Cardiac muscle cell (in vitro differentiated cells and primary cell): Measurements from ENCODE around the gene RERE. TPM values are rescaled to one million over a fixed set of nuclear protein-coding genes. Genes with fewer than 3 reads are reported as not detected.

ENCODE experiments used
- DNase-seq, 2 donors: peaks; one replicate each; pipeline versions ENCODE4 v3.0.0 to v3.0.0-alpha.2; 2010 to 2017; ENCODE audit warnings: low read depth in 1 of 2, low spot score in 1 of 2
- H3K27ac ChIP-seq: fragments of 200-600 bp; sonication (generic); 2 replicates; pipeline ENCODE4 v1.5.1; 2016
- H3K27me3 ChIP-seq: fragments of 200-600 bp; sonication (generic); 2 replicates; pipeline ENCODE4 v1.6.0; 2016; ENCODE audit warnings: control low read depth
- H3K36me3 ChIP-seq: fragments of 200-600 bp; sonication (generic); 2 replicates; pipeline ENCODE4 v1.5.1; 2016; ENCODE audit warnings: control low read depth
- H3K4me1 ChIP-seq: fragments of 200-600 bp; sonication (generic); 2 replicates; pipeline ENCODE4 v1.8.1; 2017; ENCODE audit warnings: low read depth, mild to moderate bottlenecking, mixed run types
- H3K4me3 ChIP-seq: fragments of 200-600 bp; sonication (generic); 2 replicates; pipeline ENCODE4 v1.5.1; 2016; ENCODE audit warnings: mild to moderate bottlenecking
- H3K9me3 ChIP-seq: fragments of 200-600 bp; sonication (generic); 2 replicates; pipeline ENCODE4 v1.5.1; 2017; ENCODE audit warnings: low read depth, mild to moderate bottlenecking, control low read depth
- polyA plus RNA-seq: library from polyadenylated mRNA; unstranded; fragments of >200 nt; fragmentation: Nextera tagmentation; extraction: Ambion mirVana; gene quantifications from 2 replicates; pipeline ENCODE4 v1.2.1, GENCODE V29; 2016
- total RNA-seq: library from RNA; depleted of rRNA; stranded (reverse); fragments of >200 nt; gene quantifications from 2 replicates; pipeline ENCODE4 v1.2.3, GENCODE V29; 2016
- TF ChIP-seq, protein P1 (sequence below): IDR thresholded peaks from 2 replicates; pipeline ENCODE4 v1.5.1; 2012; ENCODE audit warnings: low read depth, mild to moderate bottlenecking, low read length

RERE gene
- total and polyA plus RNA-seq, 2 experiments from 2014 or later: 72.5 to 81.0 TPM

DNA sequence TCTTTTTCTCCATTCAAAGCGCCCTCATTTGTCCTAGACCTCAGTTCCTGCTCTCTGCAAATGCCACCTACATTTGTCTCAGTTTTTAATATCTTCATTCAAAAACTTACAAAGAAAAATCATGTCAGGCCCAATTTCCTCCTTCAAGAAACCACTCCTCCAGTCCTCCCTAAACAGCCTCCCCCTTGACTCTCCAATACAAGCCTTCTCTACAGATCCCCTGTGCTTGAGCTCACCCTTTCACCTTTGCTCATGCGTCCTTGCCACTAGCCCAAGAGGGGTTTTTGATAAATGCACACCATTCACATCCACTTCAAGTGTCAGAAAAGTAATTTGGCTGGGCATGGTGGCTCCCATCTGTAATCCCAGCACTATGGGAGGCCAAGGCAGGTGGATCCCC, 140.6 kb downstream of the RERE start:
- DNase-seq: no peak
- Histone ChIP-seq H3K9me3 (no peaks in the 10 kb centered on the region), H3K36me3 (no peaks in the 10 kb centered on the region), H3K4me3 (no peak overlapping the region), H3K4me1 (peaks cover 55% of the 10 kb centered on the region), H3K27ac (peak overlapping the region; percentile 87), H3K27me3 (no peaks in the 10 kb centered on the region)
- TF ChIP-seq, protein P1, sequence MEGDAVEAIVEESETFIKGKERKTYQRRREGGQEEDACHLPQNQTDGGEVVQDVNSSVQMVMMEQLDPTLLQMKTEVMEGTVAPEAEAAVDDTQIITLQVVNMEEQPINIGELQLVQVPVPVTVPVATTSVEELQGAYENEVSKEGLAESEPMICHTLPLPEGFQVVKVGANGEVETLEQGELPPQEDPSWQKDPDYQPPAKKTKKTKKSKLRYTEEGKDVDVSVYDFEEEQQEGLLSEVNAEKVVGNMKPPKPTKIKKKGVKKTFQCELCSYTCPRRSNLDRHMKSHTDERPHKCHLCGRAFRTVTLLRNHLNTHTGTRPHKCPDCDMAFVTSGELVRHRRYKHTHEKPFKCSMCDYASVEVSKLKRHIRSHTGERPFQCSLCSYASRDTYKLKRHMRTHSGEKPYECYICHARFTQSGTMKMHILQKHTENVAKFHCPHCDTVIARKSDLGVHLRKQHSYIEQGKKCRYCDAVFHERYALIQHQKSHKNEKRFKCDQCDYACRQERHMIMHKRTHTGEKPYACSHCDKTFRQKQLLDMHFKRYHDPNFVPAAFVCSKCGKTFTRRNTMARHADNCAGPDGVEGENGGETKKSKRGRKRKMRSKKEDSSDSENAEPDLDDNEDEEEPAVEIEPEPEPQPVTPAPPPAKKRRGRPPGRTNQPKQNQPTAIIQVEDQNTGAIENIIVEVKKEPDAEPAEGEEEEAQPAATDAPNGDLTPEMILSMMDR: no peak

DNA sequence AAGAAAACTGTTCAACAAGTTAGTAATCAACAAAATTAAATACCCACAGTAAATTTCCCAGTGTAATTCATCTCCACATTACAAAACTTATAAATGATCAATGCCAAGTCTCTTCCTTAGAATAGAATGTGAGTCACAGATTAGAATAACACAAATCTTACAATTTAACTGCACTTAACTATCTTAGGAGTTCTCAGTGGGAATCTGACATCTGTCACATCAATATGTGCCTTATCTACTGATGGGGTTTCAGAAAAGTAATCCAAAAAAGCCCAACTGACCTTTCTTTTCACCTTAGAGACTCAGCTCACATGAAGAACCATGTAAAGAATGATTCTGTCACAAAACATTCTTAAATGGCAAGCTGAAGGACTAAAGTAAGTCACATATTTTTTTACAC, 141.4 kb downstream of the RERE start:
- Histone ChIP-seq H3K27me3 (no peaks in the 10 kb centered on the region), H3K4me1 (peaks cover 55% of the 10 kb centered on the region), H3K9me3 (no peaks in the 10 kb centered on the region), H3K4me3 (no peak overlapping the region), H3K36me3 (no peaks in the 10 kb centered on the region), H3K27ac (peak overlapping the region; percentile 87)
- TF ChIP-seq, protein P1: no peak
- DNase-seq: no peak

DNA sequence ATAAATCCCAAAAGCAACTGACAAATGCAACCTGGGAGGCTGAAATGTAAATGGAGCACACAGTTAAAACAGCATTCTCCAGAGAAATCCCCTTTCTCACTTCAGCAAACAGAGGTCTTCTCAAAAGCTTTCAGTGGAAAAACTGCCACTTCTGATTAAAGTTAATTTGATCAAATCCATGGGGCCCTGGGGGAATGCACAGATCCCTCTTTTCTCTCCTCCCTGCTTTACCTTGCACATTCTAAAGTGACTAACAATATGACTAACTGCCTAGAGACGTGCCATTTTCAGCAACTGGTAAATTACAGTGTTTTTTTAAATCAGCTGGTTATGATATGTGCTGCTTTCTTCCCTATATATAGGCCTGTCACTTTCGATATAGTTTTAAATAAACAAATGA, 142.5 kb downstream of the RERE start:
- Histone ChIP-seq H3K9me3 (no peaks in the 10 kb centered on the region), H3K27ac (peak overlapping the region; percentile 49), H3K27me3 (no peaks in the 10 kb centered on the region), H3K4me1 (peaks cover 55% of the 10 kb centered on the region), H3K36me3 (no peaks in the 10 kb centered on the region), H3K4me3 (no peak overlapping the region)
- TF ChIP-seq, protein P1: no peak
- DNase-seq: no peak

DNA sequence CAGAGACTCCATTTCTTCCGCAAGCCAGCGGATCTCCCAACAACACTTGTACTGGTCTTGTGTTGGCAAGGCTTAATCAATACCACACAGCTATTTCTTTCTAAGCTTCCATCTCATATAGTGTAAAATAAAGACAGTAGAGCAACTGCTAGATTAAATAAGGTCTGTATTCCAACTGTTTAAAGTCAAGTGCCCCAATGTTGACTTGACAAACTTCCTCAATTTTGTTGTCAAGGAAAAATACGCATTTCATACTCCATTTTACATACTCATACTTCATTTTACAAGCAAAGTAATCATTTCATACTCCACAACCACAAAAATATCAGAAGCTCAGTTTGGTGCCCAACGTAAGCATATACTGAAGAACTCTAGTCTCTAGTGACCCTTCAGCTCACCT, 143.0 kb downstream of the RERE start:
- no peak for DNase-seq
- no peaks in the 10 kb centered on the region for H3K9me3 ChIP-seq
- no peaks in the 10 kb centered on the region for H3K27me3 ChIP-seq
- no peaks in the 10 kb centered on the region for H3K36me3 ChIP-seq
- peaks cover 55% of the 10 kb centered on the region for H3K4me1 ChIP-seq
- no peak overlapping the region for H3K4me3 ChIP-seq
- TF ChIP-seq, protein P1: no peak
- peak overlapping the region; percentile 49 for H3K27ac ChIP-seq

DNA sequence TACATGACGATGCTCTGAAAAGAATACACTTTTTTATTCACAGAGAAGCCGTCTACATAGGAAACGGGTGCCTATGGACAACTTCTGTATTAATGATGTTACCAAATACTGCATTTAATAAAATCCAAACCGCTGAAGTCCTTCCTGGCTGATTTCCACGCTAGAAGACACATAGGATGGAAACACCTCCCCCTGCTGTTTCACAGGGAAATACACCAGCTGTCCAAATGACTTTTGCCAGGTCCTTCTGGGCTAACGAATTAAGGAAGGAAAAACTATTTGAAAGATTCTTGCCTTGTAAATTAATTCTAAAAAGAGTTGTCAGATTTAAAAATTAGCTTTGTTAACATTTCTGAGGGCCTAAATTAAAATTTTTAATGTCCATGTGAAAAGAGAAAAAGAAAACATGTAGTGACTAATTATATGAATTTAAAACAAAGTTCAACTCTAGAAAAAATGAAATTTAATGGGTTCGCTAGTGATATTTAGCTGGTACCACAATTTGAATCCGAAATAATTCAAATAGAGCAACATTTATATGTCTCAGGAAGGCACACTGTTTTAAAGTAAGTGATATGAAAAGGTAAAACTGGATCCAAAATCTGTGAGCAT, 146.0 kb downstream of the RERE start:
- Histone ChIP-seq H3K27ac (peak overlapping the region; percentile 84), H3K36me3 (no peaks in the 10 kb centered on the region), H3K4me3 (no peak overlapping the region), H3K27me3 (no peaks in the 10 kb centered on the region), H3K4me1 (peaks cover 66% of the 10 kb centered on the region), H3K9me3 (no peaks in the 10 kb centered on the region)
- TF ChIP-seq, protein P1: peak; percentile 88
- DNase-seq: peak; percentile 74 to 91
